Activated naive CD4-positive, alpha-beta T cell treated with anti-CD3 and anti-CD28 coated beads, Interleukin-2, amount 10 ng/mL, durations not matched to agents 7 days and 5 days (primary cell): ENCODE data around the gene TIMM23.

Experiments used
- CTCF ChIA-PET: fragments of 350-600 bp; sonication (Branson Sonifier 250); formaldehyde crosslinking; loops from one replicate; lab custom pipeline; 2021; ENCODE audit warnings: antibody characterized with exemption; lab: Charles Lee
- DNase-seq: peaks from one replicate; pipeline ENCODE4 v3.0.0-alpha.2; 2020
- H3K27ac Mint-ChIP-seq: one replicate; pipeline ENCODE4 v1.8.0; 2021; ENCODE audit warnings: mild to moderate bottlenecking, moderate library complexity, mixed read lengths
- H3K27me3 Mint-ChIP-seq: one replicate; pipeline ENCODE4 v1.8.0; 2021; ENCODE audit warnings: mild to moderate bottlenecking, mixed read lengths
- H3K36me3 Mint-ChIP-seq: one replicate; pipeline ENCODE4 v1.8.0; 2021; ENCODE audit warnings: mixed read lengths
- H3K4me1 Mint-ChIP-seq: one replicate; pipeline ENCODE4 v1.8.0; 2021; ENCODE audit warnings: mixed read lengths
- H3K4me3 Mint-ChIP-seq: one replicate; pipeline ENCODE4 v1.8.0; 2021; ENCODE audit warnings: mild to moderate bottlenecking, moderate library complexity, mixed read lengths
- H3K9me3 Mint-ChIP-seq: one replicate; pipeline ENCODE4 v1.8.0; 2021; ENCODE audit warnings: mixed read lengths

The TIMM23 gene

DNA sequence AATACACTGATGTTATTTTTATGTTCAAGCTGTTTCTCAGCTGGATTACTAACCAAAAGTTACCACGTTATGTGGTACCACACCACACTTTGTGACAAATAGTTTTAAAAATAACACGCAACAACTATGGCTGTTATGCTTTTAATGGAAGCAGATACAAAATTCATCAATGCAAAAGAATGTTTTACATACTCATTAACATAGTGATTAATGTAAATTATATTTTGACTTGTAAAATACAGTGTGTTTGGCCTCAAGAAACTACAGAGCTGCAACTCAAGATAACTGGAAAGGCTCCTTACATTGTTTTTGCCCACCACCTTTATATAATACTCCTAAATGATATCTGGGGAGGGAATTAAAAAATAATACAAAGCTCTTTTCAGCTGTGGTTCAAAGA lies 32.7 kb downstream of the TIMM23 start:
- H3K27me3 Mint-ChIP-seq, result no peaks in the 10 kb centered on the region
- no peak overlapping the region for H3K27ac Mint-ChIP-seq
- CTCF ChIA-PET, result interaction anchor here (1.4 kb wide), 1 partner anchor 23 kb away, joined by 5 read pairs; no protein-coding TSS in a partner anchor
- DNase-seq, result no peak
- H3K4me3 Mint-ChIP-seq, result no peak overlapping the region
- peaks cover 48% of the 10 kb centered on the region for H3K36me3 Mint-ChIP-seq
- no peaks in the 10 kb centered on the region for H3K9me3 Mint-ChIP-seq
- H3K4me1 Mint-ChIP-seq, result no peaks in the 10 kb centered on the region

DNA sequence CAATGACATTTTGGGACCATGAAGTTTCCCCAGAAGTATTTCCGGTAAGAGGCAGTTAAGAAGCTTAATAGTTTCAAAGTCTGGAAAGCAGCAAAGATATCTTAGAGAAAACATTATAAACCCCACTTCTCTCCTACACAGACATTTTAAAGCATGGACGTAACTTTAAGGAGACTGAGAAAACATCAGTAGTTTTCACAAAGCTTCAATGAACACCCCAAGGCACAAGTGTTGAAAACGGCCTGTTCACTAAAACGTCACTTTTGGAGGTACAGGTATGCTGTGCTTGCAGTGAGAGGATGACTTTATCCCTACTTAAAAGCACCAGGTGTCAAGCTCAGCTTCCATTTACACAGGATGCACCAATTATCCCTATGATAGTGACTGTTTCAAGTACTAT lies 33.1 kb downstream of the TIMM23 start:
- H3K4me3 Mint-ChIP-seq, result no peak overlapping the region
- CTCF ChIA-PET, result interaction anchor here (1.4 kb wide), 1 partner anchor 23 kb away, joined by 5 read pairs; no protein-coding TSS in a partner anchor
- H3K36me3 Mint-ChIP-seq, result peaks cover 48% of the 10 kb centered on the region

DNA sequence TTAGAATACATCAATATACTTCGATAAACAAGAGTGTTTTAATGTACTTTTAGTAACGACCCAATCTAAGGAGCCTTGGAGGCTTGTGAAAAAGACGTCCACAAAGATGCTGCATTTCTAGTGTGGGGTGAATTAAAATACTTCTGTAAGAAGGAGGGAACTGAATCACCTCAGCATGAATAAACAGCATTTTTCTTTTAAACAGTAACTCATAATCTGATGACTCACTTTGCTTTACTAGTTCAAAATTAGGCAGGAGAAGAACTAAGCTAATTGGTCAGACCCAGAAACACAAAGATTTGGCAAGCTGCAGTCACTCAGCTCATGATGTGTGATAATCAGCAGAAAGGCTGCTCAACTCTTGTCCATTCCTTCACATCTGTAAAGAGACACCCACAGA lies 33.9 kb downstream of the TIMM23 start:
- no peak for DNase-seq
- Mint-ChIP-seq H3K27me3 (no peaks in the 10 kb centered on the region), H3K36me3 (peaks cover 55% of the 10 kb centered on the region), H3K4me1 (no peaks in the 10 kb centered on the region), H3K4me3 (no peak overlapping the region), H3K9me3 (no peaks in the 10 kb centered on the region), H3K27ac (peak overlapping the region; percentile 19)
- CTCF ChIA-PET, result interaction anchor here (1.3 to 1.4 kb wide), 2 partner anchors 12 to 22 kb away, joined by 3 to 5 read pairs; no protein-coding TSS in a partner anchor

More for the DNA sequence above, 33.1 kb downstream of the TIMM23 start:
- Mint-ChIP-seq H3K9me3 (no peaks in the 10 kb centered on the region), H3K27me3 (no peaks in the 10 kb centered on the region), H3K4me1 (no peaks in the 10 kb centered on the region), H3K27ac (no peak overlapping the region)
- no peak for DNase-seq

DNA sequence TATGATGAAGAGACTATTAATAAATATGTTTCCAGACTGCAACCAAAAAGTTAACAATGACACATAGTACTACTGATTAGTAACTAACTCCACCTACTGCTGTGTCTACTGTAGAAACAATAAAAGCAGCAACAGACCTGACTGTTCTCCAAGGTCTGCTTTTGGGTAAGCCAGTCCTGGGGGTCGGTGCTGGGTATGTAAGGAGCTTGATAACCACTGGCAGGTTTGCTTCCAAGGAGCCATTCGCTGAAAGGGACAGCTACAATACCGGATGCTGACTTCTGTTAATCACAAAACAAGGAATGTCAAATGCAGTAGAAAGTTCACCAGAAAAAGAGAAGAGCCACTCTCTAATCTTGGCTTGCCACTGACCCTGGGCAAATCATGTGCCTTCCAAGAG lies 40.5 kb downstream of the TIMM23 start:
- no peak overlapping the region for H3K4me3 Mint-ChIP-seq
- CTCF ChIA-PET, result no interaction called here
- no peaks in the 10 kb centered on the region for H3K4me1 Mint-ChIP-seq
- no peaks in the 10 kb centered on the region for H3K9me3 Mint-ChIP-seq
- no peaks in the 10 kb centered on the region for H3K27me3 Mint-ChIP-seq
- no peak for DNase-seq
- peaks cover 58% of the 10 kb centered on the region for H3K36me3 Mint-ChIP-seq
- H3K27ac Mint-ChIP-seq, result no peak overlapping the region

DNA sequence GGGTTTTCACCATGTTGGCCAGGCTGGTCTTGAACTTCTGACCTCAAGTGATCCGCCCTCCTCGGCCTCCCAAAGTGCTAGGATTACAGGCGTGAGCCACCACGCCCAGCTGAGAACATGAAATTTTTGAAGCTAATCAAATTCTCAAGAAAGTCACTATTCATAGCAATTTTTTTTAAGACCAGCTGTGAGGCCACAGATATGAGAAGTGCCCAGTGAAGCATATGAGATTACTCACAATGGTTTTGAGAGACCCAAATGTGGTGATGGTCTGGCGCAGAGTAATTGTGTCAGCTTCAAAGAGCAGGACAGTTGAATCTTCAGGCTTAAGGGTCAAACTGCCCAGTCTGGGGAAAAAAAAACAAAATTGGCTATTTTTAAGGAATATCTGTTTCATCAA lies 41.9 kb downstream of the TIMM23 start:
- CTCF ChIA-PET, result no interaction called here
- DNase-seq, result no peak
- no peaks in the 10 kb centered on the region for H3K27me3 Mint-ChIP-seq
- no peak overlapping the region for H3K4me3 Mint-ChIP-seq
- no peaks in the 10 kb centered on the region for H3K9me3 Mint-ChIP-seq
- peaks cover 52% of the 10 kb centered on the region for H3K36me3 Mint-ChIP-seq
- H3K4me1 Mint-ChIP-seq, result peaks cover 7% of the 10 kb centered on the region
- H3K27ac Mint-ChIP-seq, result no peak overlapping the region

DNA sequence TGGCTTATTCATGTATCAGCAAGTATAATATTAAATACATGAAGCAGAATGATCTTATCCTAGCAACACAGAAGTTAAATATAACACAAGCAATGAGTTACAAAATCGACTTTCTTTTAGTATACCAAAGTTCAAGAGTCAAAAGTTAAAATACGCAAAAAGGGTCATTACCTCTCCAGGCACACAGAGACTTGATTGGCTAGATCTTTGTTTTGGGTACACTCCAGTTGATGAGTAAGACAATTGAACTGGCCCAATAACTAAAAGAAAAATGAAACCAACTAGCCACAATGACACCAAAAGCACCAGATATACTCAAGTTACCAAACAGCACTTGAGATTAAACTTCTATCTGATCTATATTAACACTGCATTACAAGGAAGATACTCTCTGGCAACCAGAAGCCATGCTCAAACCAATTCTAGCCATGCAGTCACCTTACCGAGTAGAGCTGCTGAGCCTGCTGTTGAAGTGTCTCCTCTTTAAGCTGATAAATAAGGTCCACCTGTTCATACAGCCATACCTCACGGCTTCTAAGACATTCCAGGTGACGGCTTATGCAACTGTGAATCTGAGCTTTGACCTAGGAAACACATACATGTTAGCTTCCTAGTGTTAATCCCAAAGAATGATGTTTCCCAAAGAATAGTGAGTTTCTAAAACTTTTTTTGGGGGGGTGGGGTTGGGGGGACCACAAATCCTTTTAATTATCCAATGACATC lies 42.6 kb downstream of the TIMM23 start:
- no peak overlapping the region for H3K4me3 Mint-ChIP-seq
- CTCF ChIA-PET, result interaction anchor here (1.6 kb wide), 1 partner anchor 11 kb away, joined by 4 read pairs; no protein-coding TSS in a partner anchor
- DNase-seq, result no peak
- H3K9me3 Mint-ChIP-seq, result no peaks in the 10 kb centered on the region
- no peak overlapping the region for H3K27ac Mint-ChIP-seq
- H3K36me3 Mint-ChIP-seq, result peaks cover 47% of the 10 kb centered on the region
- H3K4me1 Mint-ChIP-seq, result peaks cover 14% of the 10 kb centered on the region
- no peaks in the 10 kb centered on the region for H3K27me3 Mint-ChIP-seq

DNA sequence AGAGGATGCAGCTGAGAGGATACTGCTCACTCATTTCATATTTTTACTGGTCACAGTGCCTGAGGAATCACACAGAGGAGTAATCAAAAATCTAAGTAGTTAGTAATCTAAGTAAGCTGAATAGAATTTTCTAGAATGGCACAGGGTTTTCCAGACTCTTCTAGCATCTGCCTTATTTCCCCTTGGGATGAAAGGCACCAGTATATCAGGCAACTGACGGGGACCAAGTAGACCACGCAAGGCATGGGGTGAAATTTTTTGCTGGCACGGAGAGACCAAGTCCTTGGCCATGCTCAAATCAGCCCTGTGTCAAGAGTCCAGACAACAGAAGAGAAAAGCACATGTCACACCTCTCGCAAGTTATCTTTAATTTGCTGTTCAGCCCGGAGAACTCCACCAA lies 43.9 kb downstream of the TIMM23 start:
- no peak overlapping the region for H3K4me3 Mint-ChIP-seq
- H3K36me3 Mint-ChIP-seq, result peaks cover 39% of the 10 kb centered on the region
- CTCF ChIA-PET, result interaction anchor here (1.6 kb wide), 1 partner anchor 10 kb away, joined by 4 read pairs; no protein-coding TSS in a partner anchor
- DNase-seq, result no peak
- no peaks in the 10 kb centered on the region for H3K27me3 Mint-ChIP-seq
- H3K4me1 Mint-ChIP-seq, result peaks cover 26% of the 10 kb centered on the region
- no peak overlapping the region for H3K27ac Mint-ChIP-seq
- H3K9me3 Mint-ChIP-seq, result no peaks in the 10 kb centered on the region

DNA sequence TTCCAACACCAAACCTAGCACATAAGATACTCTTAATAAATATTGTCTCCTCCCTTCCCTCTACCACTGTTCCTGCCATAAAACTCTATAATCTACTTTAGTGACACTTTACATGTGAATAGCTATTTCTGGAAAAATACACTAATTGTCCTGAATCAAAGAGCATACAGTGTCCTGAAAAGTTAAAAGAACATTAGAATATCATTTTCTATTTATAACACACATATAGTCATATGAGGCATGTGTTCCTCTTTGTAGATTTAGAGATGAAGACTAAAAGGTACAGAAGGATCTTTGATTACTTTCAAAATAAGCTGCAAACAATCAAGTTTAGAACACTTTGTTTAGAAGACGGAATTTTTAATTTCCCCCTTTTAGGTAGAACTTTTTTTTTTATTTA lies 44.5 kb downstream of the TIMM23 start:
- H3K4me3 Mint-ChIP-seq, result no peak overlapping the region
- no peak for DNase-seq
- no peaks in the 10 kb centered on the region for H3K9me3 Mint-ChIP-seq
- H3K27me3 Mint-ChIP-seq, result no peaks in the 10 kb centered on the region
- peaks cover 36% of the 10 kb centered on the region for H3K36me3 Mint-ChIP-seq
- CTCF ChIA-PET, result interaction anchor here (0.7 to 3.0 kb wide), 3 partner anchors 9 to 23 kb away, joined by 3 to 19 read pairs (median 4); no protein-coding TSS in a partner anchor
- H3K27ac Mint-ChIP-seq, result peak overlapping the region; percentile 15
- H3K4me1 Mint-ChIP-seq, result peaks cover 30% of the 10 kb centered on the region

DNA sequence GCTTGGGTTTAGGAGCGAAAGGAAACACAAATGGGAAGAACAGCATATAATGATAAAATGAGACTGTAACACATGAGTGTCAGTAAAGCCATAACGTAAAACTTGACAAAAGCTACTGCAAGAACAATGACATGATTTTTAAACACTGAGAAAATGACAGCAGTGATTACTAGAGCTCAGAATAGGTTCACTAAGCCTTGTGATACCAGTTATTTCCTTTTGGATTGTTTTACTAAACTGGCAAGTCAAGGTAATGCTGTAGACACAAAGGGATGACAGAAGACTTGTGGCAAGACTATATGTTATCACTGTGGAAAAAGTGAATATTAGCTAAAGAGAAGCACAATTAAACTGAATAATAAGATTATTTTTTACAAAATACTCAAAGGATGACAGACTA lies 45.4 kb downstream of the TIMM23 start:
- H3K4me1 Mint-ChIP-seq, result peaks cover 39% of the 10 kb centered on the region
- DNase-seq, result no peak
- H3K9me3 Mint-ChIP-seq, result no peaks in the 10 kb centered on the region
- CTCF ChIA-PET, result interaction anchor here (1.2 to 3.0 kb wide), 2 partner anchors 11 kb away, joined by 3 to 19 read pairs; no protein-coding TSS in a partner anchor
- H3K4me3 Mint-ChIP-seq, result no peak overlapping the region
- H3K27me3 Mint-ChIP-seq, result no peaks in the 10 kb centered on the region
- peaks cover 34% of the 10 kb centered on the region for H3K36me3 Mint-ChIP-seq
- no peak overlapping the region for H3K27ac Mint-ChIP-seq

DNA sequence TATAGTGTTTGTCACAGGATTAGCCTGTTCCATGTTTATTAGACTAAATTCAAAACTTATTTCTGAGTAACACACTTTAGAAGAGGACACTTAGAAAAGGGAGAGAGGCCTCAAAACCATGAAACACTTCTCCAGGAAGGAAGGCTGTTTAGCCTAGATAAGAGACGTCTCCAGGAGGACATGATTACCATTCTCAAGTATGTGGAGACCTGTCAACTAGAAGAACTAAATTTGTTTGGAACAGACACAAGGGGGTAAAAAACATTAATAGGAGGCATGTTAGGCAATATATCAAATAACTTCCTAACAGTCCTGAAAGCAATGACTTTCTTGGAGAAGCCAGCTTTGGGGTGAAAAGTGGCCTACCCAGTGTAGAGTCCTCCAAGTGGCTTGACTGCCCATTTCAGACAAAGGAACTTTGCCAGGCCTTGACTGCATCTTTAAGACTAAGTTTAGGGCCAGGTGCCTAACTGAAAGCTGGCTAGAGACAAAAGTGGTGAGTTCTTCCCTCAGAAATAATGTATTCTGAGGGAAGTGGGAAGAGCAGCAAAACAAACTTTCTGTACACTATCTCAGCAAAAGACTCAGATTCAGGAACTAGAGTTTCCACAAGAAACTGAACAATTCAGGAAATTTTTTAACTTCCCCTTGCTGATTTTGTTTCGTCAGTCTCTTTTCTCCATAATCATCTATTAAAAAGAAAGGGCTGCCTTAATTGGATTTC lies 46.3 kb downstream of the TIMM23 start:
- Mint-ChIP-seq H3K4me1 (peaks cover 48% of the 10 kb centered on the region), H3K36me3 (peaks cover 30% of the 10 kb centered on the region)

DNA sequence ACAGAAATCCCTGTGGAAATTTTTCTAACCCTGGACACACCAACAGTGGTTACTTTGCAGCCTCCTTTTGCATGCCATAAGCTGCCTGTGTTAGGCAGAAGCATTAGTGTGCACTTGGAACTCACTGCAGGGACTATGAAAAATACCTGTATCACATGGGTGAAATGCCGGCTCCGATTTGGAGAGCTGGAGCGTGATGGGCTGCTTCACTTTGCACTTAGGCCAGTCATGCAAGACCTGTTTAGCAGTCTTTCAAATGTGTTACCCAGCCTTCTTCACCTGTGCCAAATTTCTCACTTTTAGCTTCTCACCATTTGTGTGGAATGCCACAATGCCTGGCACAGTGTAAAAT lies 46.9 kb downstream of the TIMM23 start:
- H3K4me3 Mint-ChIP-seq, result no peak overlapping the region
- DNase-seq, result no peak
- H3K36me3 Mint-ChIP-seq, result peaks cover 29% of the 10 kb centered on the region
- no peaks in the 10 kb centered on the region for H3K27me3 Mint-ChIP-seq
- H3K9me3 Mint-ChIP-seq, result no peaks in the 10 kb centered on the region
- peak overlapping the region; percentile 11 for H3K27ac Mint-ChIP-seq
- CTCF ChIA-PET, result interaction anchor here (1.6 to 3.0 kb wide), 2 partner anchors 10 to 34 kb away, joined by 3 to 19 read pairs; no protein-coding TSS in a partner anchor
- H3K4me1 Mint-ChIP-seq, result peaks cover 53% of the 10 kb centered on the region

More for the DNA sequence above, 46.3 kb downstream of the TIMM23 start:
- Mint-ChIP-seq H3K27ac (no peak overlapping the region), H3K4me3 (no peak overlapping the region), H3K27me3 (no peaks in the 10 kb centered on the region), H3K9me3 (no peaks in the 10 kb centered on the region)
- CTCF ChIA-PET, result interaction anchor here (1.2 to 3.0 kb wide), 3 partner anchors 10 to 33 kb away, joined by 3 to 19 read pairs (median 3); no protein-coding TSS in a partner anchor
- no peak for DNase-seq

DNA sequence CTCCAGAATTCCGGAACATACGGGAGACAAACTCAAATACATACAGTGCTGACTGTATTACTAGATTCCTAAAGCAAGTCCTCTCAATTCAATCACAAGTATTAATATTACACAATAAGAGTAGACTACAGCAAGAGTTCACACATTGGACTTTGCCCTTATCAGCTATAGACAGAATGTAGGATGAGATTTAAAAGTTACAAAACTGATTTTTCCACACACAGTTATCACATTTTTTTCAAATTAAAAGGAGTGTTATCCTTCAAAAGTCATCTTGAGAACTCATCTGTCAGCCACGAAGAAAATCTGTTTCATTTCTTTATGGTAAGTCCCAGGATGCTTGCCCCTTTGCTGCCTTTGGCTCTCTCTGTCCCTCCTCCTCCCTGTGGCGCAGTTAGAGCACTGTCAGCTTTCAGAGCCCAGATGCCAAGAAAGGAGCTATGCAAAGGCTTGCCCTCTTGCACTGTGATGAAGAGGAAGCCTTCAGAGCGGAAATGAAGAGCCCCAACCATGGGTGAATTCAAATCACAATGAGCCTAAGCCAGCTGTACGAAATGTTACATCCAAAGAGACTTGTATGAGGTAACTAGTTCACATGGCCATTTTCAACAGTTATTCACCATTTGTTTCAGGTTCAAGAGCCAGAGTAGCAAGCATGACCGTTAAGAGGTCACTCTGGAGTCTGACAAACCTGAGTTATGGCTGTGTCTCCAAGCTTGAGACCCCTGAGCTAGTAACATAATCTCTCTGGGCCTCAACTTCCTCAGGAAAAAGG lies 47.5 kb downstream of the TIMM23 start:
- H3K4me1 Mint-ChIP-seq, result peaks cover 58% of the 10 kb centered on the region

DNA sequence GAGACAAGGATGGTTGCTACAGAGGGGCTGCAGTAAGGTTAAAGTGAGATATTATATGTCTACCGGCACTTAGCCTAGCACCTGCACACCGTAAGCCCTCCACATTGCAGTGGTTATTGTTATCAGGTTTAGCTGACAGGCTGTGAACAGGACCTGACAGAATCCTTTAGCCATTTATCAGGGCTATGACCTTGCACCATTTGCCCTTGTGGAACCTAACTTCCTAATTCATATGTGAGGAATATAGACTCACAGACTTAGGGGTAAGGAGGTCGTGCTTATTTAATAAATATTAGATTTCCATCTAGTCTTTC lies 48.0 kb downstream of the TIMM23 start:
- Mint-ChIP-seq H3K4me3 (no peak overlapping the region), H3K9me3 (no peaks in the 10 kb centered on the region), H3K36me3 (peaks cover 18% of the 10 kb centered on the region), H3K4me1 (peaks cover 63% of the 10 kb centered on the region), H3K27me3 (no peaks in the 10 kb centered on the region), H3K27ac (no peak overlapping the region)
- DNase-seq, result no peak
- CTCF ChIA-PET, result no interaction called here

More for the DNA sequence above, 47.5 kb downstream of the TIMM23 start:
- Mint-ChIP-seq H3K27me3 (no peaks in the 10 kb centered on the region), H3K4me3 (no peak overlapping the region), H3K27ac (no peak overlapping the region), H3K36me3 (peaks cover 23% of the 10 kb centered on the region), H3K9me3 (no peaks in the 10 kb centered on the region)
- CTCF ChIA-PET, result interaction anchor here (1.6 to 3.0 kb wide), 2 partner anchors 9 to 34 kb away, joined by 3 to 19 read pairs; no protein-coding TSS in a partner anchor
- no peak for DNase-seq
